Measurements from ENCODE around the gene KCNH1.
"Not testable (repeated sequence)": the region's sequence is repeated elsewhere in the genome, so short reads cannot be mapped to it uniquely, and the experiment has no call there.

KCNH1 gene

DNA sequence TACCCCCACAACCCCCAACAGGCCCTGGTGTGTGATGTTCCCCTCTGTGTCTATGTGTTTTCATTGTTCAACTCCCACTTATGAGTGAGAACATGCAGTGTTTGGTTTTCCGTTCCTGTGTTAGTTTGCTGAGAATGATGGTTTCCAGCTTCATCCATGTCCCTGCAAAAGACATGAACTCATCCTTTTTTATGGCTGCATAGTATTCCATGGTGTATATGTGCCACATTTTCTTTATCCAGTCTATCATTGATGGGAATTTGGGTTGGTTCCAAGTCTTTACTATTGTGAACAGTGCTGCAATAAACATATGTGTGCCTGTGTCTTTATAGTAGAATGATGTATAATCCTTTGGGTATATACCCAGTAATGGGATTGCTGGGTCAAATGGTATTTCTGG lies 122.8 kb downstream of the KCNH1 start:
- in situ Hi-C loops (cut with MboI; ENCODE audit: low sequenced_read_pairs) = not testable (repeated sequence)

DNA sequence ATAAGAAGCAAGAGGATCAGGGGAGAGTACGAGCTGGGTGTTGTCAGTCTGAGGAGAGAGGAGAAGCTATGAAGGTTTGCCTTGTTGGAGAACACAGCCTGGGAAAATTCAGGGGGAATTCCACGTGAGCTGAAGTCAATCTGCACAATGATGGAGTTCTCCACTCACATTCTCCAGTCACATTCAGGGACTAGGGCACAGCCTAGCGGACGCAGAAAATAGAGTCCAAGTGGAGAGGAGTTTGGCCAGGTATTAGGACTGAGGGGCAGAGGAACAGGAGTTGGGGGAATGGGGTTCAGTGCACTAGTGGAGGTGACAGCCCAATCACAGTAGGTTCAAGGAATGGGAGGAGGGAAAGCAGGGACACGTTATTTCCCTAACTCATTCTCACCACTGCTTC lies 124.0 kb downstream of the KCNH1 start:
- in situ Hi-C loops (cut with MboI; ENCODE audit: low sequenced_read_pairs) = no loop called here

DNA sequence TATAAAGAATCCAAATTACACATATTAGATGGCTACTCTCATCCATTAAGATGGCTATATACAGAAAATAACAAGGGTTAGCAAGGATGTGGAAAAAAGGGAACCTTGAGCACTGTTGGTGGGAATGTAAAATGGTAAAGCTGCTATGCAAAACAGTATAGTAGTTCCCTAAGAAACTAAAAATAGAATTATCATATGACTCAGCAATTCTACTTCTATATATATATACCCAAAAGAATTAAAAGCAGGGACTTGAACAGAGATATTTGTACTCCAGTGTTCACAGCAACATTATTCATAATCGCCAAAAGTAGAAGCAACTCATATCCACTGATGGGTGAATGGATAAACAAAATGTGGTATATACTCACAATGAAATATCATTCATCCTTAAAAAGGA lies 126.1 kb downstream of the KCNH1 start:
- in situ Hi-C loops (cut with MboI; ENCODE audit: low sequenced_read_pairs) = no loop called here

DNA sequence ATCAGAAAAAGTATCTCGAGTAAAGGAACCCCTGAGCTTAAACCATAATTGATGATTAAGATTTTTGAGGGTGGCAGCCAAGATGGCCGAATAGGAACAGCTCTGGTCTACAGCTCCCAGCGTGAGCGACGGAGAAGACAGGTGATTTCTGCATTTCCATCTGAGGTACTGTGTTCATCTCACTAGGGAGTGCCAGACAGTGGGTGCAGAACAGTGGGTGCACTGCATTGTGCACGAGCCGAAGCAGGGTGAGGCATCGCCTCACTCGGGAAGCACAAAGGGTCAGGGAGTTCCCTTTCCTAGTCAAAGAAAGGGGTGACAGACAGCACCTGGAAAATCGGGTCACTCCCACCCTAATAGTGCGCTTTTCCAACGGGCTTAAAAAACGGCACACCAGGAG lies 138.0 kb downstream of the KCNH1 start:
- in situ Hi-C loops (cut with MboI; ENCODE audit: low sequenced_read_pairs) = not testable (repeated sequence)

DNA sequence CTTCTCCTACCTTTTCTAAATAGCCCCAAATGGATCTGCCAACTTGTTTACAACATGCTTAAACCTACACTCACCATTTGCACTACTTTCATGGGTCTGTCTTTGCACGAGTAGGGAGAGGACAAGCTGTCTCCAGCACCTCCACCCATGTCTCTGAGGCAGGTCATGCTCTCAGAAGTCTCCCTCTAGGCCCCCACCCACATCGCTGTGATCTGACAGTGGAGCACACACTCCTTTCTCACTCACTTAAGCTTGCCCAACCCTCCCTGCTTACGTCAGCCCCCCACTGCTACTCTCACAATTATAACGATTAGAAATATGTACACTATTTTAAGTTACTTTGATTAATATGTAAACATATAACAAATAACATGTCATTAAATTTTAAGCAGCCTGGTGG lies 141.1 kb downstream of the KCNH1 start:
- in situ Hi-C loops (cut with MboI; ENCODE audit: low sequenced_read_pairs) = no loop called here

DNA sequence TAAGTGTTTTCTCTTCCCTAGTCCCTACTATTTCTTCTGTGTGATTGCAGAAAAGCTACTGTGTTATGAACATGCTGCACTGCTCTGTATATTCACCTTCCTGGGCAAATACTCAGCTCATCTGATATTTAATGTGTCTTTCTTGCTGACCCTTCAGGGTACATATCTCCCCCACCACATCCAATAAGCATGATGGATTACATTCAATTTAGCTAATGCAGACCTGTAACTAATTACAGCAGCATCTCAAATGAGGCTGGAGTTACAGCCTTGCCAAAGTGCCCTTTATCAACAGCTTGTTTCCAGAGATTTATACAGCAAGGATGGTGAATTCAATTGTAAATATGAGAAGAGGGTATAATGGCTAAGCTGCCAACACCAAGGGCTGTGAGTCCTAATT lies 144.0 kb downstream of the KCNH1 start:
- in situ Hi-C loops (cut with MboI; ENCODE audit: low sequenced_read_pairs) = no loop called here

DNA sequence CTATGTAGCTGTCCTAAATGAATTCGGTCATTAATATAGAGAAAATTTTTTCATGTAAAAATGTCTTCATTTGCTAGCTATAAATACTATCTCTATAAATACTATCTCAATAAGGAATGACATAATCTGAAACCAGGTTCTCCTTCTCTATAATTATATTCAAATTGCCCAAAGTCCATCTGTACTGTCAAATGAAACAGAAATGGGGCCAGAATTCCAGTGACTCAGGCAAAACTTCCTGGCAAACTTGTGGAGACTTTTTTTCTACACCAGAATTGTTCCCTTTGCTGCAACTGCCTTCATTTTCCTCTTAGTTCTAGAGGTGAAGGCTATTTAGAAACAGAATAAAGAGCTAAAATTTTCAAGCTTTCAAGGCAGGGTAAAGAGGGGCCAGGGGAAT lies 152.5 kb downstream of the KCNH1 start:
- in situ Hi-C loops (cut with MboI; ENCODE audit: low sequenced_read_pairs) = no loop called here

DNA sequence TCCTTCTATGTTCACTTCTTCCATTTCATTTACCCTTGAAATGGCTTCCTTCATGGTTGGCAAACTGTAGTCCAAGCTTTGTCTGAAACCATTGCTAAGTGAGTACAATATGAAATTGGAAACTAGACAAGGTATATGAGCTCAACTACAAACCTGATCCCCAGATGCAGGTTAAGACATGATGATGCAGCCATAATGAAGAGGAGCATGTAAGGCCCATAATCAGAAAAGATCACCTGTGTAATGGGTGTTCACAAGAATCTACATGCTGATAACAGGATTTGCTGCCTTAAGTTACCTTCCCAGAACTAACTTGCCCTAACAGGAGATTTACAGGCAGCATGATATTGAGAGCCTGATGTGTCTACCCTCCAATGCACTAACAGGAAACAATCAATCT lies 153.9 kb downstream of the KCNH1 start:
- in situ Hi-C loops (cut with MboI; ENCODE audit: low sequenced_read_pairs) = no loop called here

DNA sequence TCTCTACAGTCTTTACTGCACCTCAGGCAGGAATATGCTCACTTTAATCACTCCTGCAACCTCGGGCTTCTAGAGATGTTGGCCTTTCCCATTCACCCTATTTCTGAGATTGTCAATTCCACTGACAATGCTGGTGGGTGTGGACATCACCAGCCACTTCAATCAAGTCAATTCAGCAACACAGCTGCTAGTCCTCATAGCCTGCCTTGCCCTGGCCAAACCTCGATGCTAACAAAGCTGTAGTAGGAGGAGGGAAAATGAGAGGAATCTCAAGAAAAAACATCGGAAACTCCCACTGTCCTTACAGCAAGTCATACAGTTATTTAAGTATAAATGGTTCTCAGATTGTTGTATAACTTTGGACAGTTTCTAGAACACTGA lies 155.0 kb downstream of the KCNH1 start:
- in situ Hi-C loops (cut with MboI; ENCODE audit: low sequenced_read_pairs) = no loop called here

DNA sequence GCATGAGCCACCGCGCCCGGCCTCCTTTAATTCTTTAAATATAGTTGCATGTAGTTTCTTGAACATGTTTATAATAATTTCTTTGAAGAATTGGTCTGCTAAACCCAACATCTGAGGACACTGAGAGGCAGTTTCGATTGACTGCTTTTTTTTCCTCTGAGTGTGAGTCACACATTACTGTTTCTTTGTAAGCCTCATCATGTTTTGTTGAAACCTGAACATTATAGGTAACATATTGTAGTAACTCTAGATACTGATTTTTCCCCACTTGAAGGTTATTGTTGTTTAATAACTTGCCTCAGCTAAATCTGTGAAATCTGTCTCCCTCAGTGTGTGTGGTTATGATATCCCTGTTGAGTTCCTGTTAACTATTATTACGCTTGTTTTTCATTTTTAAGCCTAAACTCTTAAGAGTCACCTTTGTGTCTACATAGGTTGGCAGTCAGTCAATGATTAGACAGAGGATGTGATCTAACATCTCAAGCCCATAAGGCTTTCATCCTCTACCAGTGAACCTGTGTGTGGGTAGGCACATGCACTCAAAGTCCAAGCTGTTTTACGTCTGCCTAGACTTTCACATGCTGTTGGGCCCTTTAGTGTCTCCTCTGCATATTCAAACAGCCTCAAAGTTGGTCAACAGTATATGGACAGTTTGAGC lies 155.5 kb downstream of the KCNH1 start:
- in situ Hi-C loops (cut with MboI; ENCODE audit: low sequenced_read_pairs) = no loop called here

DNA sequence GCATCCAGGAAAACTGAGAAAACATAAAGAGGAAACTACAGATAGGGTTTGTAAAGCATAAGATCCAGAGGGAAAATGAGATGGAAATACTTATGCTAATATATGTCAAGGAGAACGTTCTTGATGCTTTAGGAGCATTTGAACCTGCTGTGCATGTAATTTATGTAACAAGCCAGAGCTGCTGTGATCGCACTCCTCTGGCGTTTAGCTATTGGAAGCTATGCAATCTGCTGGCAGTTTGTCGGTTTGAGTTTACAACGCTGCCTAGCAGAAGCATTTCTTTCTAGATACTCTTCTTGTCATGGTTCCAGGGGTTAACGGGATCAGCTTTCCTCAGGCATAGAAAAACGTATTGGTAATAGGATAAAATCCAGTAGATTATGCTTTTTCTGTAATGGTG lies 182.7 kb downstream of the KCNH1 start:
- in situ Hi-C loops (cut with MboI; ENCODE audit: low sequenced_read_pairs) = no loop called here

DNA sequence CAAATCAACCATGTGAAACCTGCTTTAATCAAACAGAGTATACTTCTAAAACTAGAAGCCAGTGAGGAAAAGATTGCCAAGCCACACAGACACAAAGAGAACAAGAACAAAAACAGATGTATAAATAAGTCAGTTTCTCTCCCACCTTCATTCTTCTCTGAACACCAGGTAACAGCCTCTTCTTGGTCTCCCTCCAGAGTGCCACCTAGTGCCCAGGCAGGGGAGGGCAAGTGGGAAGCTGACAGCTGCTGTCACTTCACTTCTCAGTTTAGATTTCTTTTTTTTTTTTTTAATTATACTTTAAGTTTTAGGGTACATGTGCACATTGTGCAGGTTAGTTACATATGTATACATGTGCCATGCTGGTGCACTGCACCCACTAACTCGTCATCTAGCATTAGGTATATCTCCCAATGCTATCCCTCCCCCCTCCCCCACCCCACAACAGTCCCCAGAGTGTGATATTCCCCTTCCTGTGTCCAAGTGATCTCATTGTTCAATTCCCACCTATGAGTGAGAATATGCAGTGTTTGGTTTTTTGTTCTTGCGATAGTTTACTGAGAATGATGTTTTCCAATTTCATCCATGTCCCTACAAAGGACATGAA lies 183.9 kb downstream of the KCNH1 start:
- in situ Hi-C loops (cut with MboI; ENCODE audit: low sequenced_read_pairs) = not testable (repeated sequence)

DNA sequence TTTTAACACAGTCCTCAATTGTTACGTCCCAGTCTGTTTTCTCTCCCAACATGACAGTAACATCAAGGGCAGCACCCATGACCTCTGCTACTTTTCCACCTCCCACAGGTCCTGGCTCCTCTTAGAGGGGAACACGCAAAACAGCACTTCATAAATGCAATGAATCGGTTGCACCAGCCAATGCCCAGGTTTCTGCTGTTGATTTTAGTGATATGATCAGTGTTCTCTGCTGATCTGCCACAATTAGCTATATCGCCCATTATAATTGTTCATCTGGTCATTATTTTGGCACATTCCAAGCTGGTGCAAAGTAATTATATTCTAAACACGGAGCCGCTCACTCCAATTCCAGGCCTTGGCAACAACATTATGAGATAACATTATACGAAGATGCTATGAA lies 184.5 kb downstream of the KCNH1 start:
- in situ Hi-C loops (cut with MboI; ENCODE audit: low sequenced_read_pairs) = no loop called here

DNA sequence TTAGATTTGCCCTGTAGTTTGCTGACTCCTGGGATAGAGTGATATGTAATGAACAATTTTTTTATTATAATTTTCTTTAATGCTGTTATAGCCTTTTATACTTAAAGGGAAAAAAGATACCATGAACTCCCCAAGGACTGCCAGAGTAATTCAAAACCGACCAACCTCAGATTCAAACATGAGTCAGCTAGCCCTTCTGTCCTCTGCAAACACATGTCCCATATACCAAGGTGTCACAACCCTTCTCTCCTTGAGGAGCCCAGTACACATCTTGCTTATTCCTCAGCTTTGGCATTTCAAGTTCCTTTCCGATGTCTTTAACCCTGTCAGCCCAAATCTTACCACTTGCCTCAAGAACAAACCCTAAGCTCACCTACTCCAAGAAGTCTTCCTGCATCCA lies 184.9 kb downstream of the KCNH1 start:
- in situ Hi-C loops (cut with MboI; ENCODE audit: low sequenced_read_pairs) = no loop called here

DNA sequence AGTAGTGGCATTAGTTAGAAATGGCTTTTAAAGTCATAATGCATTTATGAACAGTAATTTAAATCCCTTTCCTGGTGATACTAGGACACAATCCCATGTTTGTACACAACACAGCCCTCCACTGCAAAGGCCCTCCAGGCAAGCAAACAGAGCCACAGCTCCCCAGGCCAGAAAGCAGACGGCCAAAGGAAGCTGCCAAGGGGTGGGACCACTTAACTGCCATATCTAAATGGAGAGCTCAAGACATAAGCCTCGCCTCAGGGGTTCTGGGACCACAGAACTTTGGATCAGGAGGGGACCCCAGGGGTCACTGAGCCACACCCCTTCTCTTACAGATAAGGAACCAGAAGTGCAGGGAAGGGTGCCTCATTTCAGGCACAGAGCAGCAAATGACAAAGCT lies 189.7 kb downstream of the KCNH1 start:
- in situ Hi-C loops (cut with MboI; ENCODE audit: low sequenced_read_pairs) = no loop called here

DNA sequence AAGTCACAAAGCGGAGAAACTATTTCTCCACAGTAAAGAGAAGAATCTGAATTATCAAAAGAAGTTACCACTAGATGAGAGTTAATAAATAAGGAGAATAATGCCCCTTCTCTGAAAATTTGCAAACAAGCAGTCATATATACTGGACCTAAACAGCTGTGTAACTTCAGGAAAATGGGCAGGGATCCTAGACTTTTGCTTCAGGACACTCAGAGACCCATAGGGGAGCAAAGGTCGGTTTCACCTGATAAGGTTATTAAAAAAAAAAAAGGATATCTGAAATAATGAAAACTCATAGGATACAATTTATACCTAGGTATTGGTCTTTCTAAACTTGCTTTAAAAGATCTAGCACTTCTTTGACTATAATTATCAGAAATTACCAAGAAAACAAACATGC lies 191.4 kb downstream of the KCNH1 start:
- in situ Hi-C loops (cut with MboI; ENCODE audit: low sequenced_read_pairs) = no loop called here

DNA sequence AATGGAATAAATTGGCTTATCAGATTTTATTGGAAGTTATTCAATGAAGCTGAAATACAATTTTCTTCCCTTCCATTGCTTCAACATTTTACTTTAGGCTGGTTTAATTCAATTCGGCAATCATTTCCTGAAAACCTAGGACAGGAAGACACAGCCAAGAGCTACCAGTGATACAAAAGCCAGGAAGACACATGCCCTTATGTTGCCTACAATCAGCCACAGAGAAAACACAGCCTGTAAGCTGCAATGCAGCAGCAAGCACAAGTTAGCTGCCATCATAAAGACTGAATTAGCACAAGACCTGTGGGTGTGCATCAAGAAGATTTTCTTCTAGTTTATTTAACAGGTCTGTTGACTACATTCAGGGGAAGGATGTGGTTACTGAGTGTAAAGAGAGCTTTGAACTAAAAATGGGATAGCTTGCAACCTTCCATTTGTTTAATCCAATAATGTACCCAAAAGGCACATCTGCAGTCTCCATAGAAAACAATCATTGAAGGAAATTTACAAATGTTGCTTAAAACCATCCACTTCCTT lies 193.8 kb downstream of the KCNH1 start:
- in situ Hi-C loops (cut with MboI; ENCODE audit: low sequenced_read_pairs) = no loop called here

DNA sequence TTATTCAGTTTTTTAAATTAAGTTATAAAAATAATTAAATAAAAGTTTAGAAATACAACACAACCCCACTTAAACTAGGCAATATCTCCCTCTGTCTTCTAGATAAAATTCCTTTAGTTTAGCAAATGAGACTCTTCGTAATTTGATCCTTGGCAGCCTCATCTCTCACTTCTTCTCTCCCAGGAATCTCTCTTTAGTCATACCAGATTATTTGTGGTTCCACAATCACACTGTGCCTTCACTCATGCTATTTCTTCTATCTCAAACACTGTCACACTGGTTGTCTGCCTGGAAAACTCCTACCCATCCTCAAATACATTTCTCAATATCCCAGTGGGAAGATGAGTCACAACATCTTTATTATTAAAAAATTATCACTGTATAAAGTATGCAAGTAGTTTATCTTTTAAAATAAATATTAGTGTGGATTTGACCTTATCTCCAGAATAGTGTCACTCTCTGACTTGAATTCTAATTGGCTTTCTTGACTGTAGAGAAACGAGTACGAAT lies 195.5 kb downstream of the KCNH1 start:
- in situ Hi-C loops (cut with MboI; ENCODE audit: low sequenced_read_pairs) = no loop called here

DNA sequence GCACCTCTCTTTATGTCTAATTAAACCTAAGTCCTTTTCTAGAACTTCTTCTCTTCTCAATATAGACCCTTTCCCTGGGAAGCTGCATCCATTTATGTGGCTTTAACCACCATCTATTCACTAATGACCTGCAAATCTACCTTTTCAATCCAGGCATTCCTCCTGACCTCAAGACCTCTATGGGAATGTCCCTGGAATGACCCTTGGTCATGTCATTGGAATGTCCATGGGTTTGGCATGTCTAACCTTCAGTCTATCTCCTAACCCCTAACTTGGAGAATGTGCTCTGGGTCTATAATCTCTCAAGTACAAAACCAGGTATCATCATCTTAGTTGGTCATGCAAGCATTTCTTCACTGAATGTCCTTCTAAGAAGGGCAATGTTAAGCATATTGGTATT lies 196.1 kb downstream of the KCNH1 start:
- in situ Hi-C loops (cut with MboI; ENCODE audit: low sequenced_read_pairs) = no loop called here

DNA sequence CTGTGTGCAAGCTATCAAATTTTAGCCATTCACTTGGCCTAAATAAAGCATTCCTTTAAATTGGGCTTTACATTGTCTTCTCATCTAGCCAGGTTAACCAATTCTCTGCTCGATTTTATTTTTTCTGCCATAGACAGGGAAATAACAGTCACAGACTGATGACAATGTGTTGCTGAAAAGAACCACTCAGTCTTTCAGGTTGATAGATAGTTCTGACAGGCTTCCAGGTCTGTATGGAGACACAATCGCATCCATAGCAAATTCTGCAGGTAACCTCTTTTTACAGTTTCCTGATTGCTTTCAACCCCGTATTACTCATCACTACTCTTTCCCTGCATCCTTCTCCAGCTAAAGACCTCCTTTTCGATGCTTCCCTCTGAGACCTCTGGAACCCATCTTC lies 198.0 kb downstream of the KCNH1 start:
- in situ Hi-C loops (cut with MboI; ENCODE audit: low sequenced_read_pairs) = no loop called here

DNA sequence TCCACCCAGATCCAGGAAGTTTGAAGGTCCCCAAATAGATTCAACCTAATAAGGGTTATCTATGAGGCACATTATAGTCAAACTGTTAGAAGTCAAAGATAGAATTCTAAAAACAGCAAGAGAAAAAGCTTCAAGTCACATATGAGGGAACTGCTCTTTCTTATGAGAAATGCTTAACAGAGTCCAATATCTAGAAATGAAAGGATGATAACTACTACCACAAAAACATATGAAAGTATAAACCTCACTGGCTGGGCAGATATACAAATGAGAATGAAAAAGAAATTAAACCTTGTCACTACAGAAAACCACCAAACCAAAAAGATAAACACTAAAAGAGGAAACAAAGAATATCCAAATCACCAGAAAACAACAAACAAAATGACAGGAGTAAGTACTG lies 201.8 kb downstream of the KCNH1 start:
- in situ Hi-C loops (cut with MboI; ENCODE audit: low sequenced_read_pairs) = no loop called here

DNA sequence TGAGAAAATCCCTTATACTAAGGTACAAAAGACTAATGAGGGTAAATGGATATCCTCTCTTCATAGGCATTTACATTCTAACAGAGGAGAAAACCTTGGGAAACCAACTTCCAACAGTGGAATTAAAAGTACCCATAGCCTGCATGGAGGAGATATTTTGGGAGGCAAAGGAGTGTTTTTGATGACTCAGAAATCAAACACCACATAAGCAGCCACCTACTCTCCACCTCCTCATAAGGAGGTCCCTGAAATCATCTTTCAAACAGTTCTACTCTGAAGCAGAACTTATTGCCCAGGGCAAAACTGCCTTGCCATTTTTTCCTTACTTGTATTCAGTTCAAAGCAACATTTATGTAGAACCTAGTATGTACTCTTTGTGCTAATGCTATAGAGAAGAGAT lies 211.3 kb downstream of the KCNH1 start:
- in situ Hi-C loops (cut with MboI; ENCODE audit: low sequenced_read_pairs) = no loop called here

All from HL-60/S4 treated with phorbol 12-myristate 13-acetate at 8.2 ng/mL for 4 days and 3 days (cell line).